ENCODE measurements around the gene RANBP10. TPM values are rescaled to one million over a fixed set of nuclear protein-coding genes. Genes with fewer than 3 reads are reported as not detected.

Gene RANBP10
- total and polyA plus RNA-seq, 2 of the 8 experiments (the other 6 are each of a cell fraction or from before 2014, with no cell fraction given) = 14.2 to 16.8 TPM

GRCh38 chr16:67806428-67807147 is at the start of gene RANBP10, which contains the start of gene TSNAXIP1 (continued):
- TF ChIP-seq POLR2A (IDR thresholded peaks at IDR 0.05; ENCODE audit: control extremely low read depth in 1 of 2, low read depth in 2 of 2, low read length in 2 of 2) = peak; percentile 60 to 93
- no peak for TF ChIP-seq SRF (IDR thresholded peaks at IDR 0.05; ENCODE audit: low read depth, low read length)
- TF ChIP-seq ATF3 (IDR thresholded peaks at IDR 0.05; ENCODE audit: insufficient read depth, low read depth, low read length) = peak; percentile 53; the same call in 1 of the 2 replicates
- no peak for TF ChIP-seq RFX5 (IDR thresholded peaks at IDR 0.05; ENCODE audit: borderline replicate concordance, low read depth, low read length)
- TF ChIP-seq GABPA (IDR thresholded peaks at IDR 0.05; ENCODE audit: borderline replicate concordance, insufficient read depth, low read length) = no peak
- no peak for TF ChIP-seq SP2 (IDR thresholded peaks at IDR 0.05; ENCODE audit: low read length)
- TF ChIP-seq TBP (IDR thresholded peaks at IDR 0.05; ENCODE audit: low read depth, low read length) = peak; percentile 95
- peak; percentile 66; the same call in 1 of the 2 replicates for TF ChIP-seq CHD2 (IDR thresholded peaks at IDR 0.05; ENCODE audit: low read length)
- TF ChIP-seq ASH2L (IDR thresholded peaks at IDR 0.05; ENCODE audit: low read length) = peak; percentile 97
- peak; percentile 24; the same call in 1 of the 2 replicates for TF ChIP-seq MAX (IDR thresholded peaks at IDR 0.05)
- no peak for TF ChIP-seq RNF2 (IDR thresholded peaks at IDR 0.05; ENCODE audit: borderline replicate concordance, low read depth, low read length, missing control alignments, poor library complexity, severe bottlenecking)
- no peak for TF ChIP-seq RAD21 (IDR thresholded peaks at IDR 0.05 in 1 of 2, conservative IDR thresholded peaks at IDR 0.05 in 1 of 2; ENCODE audit: low read depth in 2 of 2, low read length in 2 of 2)
- TF ChIP-seq ZNF274 (IDR thresholded peaks at IDR 0.05; ENCODE audit: borderline replicate concordance, extremely low read depth, low read length) = no peak
- TF ChIP-seq MAFK (IDR thresholded peaks at IDR 0.05; ENCODE audit: low read depth, low read length) = no peak
- no peak for TF ChIP-seq POU5F1 (IDR thresholded peaks at IDR 0.05; ENCODE audit: low read depth, low read length)
- no peak for TF ChIP-seq FOSL1 (IDR thresholded peaks at IDR 0.05; ENCODE audit: insufficient read depth, low read depth, low read length)
- no peak for TF ChIP-seq EZH2 (IDR thresholded peaks at IDR 0.05; ENCODE audit: low read depth, low read length, severe bottlenecking)
- TF ChIP-seq PHF8 (conservative IDR thresholded peaks at IDR 0.05; ENCODE audit: low read depth, low read length) = peak; percentile 15; the same call in 1 of the 2 replicates
- no peak for TF ChIP-seq JUN (IDR thresholded peaks at IDR 0.05; ENCODE audit: low read depth, low read length)
